Measurements from ENCODE around the gene SPTB. TPM values are rescaled to one million over a fixed set of nuclear protein-coding genes. Genes with fewer than 3 reads are reported as not detected.

The SPTB gene
- total RNA-seq, 2 donors from 2014 or later, result 5.6 to 9.9 TPM

- Histone ChIP-seq H3K4me1 (ENCODE audit: control insufficient read depth in 1 of 2, low read depth in 2 of 2) (peaks cover 0 to 11% of the 10 kb centered on the region in 2 donors), H3K9me3 (no peaks in the 10 kb centered on the region), H3K27ac (no peak overlapping the region), H3K4me3 (no peak overlapping the region), H3K27me3 (replicated peaks; ENCODE audit: insufficient read depth) (no peaks in the 10 kb centered on the region), H3K36me3 (no peaks in the 10 kb centered on the region)
- ATAC-seq (ENCODE audit: insufficient number of reproducible peaks, low FRiP score, low read depth) (no peak), DNase-seq (ENCODE audit: low spot score) (no peak)
- TF ChIP-seq CTCF (IDR thresholded peaks at IDR 0.05), result no peak
Observed at GRCh38 chr14:64790478-64790877, 89.2 kb downstream of the SPTB start.

- H3K27ac ChIP-seq, result no peak overlapping the region
- no peak overlapping the region for H3K4me3 ChIP-seq
- DNase-seq (ENCODE audit: low spot score) (no peak), ATAC-seq (ENCODE audit: insufficient number of reproducible peaks, low FRiP score, low read depth) (no peak)
- H3K27me3 ChIP-seq (replicated peaks; ENCODE audit: insufficient read depth), result no peaks in the 10 kb centered on the region
- H3K4me1 ChIP-seq (ENCODE audit: control insufficient read depth in 1 of 2, low read depth in 2 of 2), result peaks cover 0 to 11% of the 10 kb centered on the region in 2 donors
- TF ChIP-seq CTCF (IDR thresholded peaks at IDR 0.05), result no peak
- no peaks in the 10 kb centered on the region for H3K36me3 ChIP-seq
- no peaks in the 10 kb centered on the region for H3K9me3 ChIP-seq
Observed at GRCh38 chr14:64789696-64790095, 90.0 kb downstream of the SPTB start.

GRCh38 chr14:64788706-64789105 is 91.0 kb downstream of the SPTB start:
- H3K4me3 ChIP-seq, result no peak overlapping the region
- no peaks in the 10 kb centered on the region for H3K9me3 ChIP-seq
- no peak overlapping the region for H3K27ac ChIP-seq
- TF ChIP-seq CTCF (IDR thresholded peaks at IDR 0.05), result no peak
- H3K27me3 ChIP-seq (replicated peaks; ENCODE audit: insufficient read depth), result no peaks in the 10 kb centered on the region
- no peak for DNase-seq (ENCODE audit: low spot score)
- no peak for ATAC-seq (ENCODE audit: insufficient number of reproducible peaks, low FRiP score, low read depth)
- H3K4me1 ChIP-seq (ENCODE audit: control insufficient read depth in 1 of 2, low read depth in 2 of 2), result peaks cover 0 to 11% of the 10 kb centered on the region in 2 donors
- no peaks in the 10 kb centered on the region for H3K36me3 ChIP-seq

- DNase-seq (ENCODE audit: low spot score) (no peak), ATAC-seq (ENCODE audit: insufficient number of reproducible peaks, low FRiP score, low read depth) (no peak)
- Histone ChIP-seq H3K27ac (no peak overlapping the region), H3K4me1 (ENCODE audit: control insufficient read depth in 1 of 2, low read depth in 2 of 2) (peaks cover 0 to 11% of the 10 kb centered on the region in 2 donors), H3K36me3 (no peaks in the 10 kb centered on the region), H3K9me3 (no peaks in the 10 kb centered on the region), H3K4me3 (no peak overlapping the region), H3K27me3 (replicated peaks; ENCODE audit: insufficient read depth) (no peaks in the 10 kb centered on the region)
- no peak for TF ChIP-seq CTCF (IDR thresholded peaks at IDR 0.05)
Observed at GRCh38 chr14:64787619-64788018, 92.1 kb downstream of the SPTB start.

GRCh38 chr14:64786296-64787149 is 93.2 kb downstream of the SPTB start:
- H3K27ac ChIP-seq, result no peak overlapping the region
- no peaks in the 10 kb centered on the region for H3K9me3 ChIP-seq
- H3K36me3 ChIP-seq, result no peaks in the 10 kb centered on the region
- no peaks in the 10 kb centered on the region for H3K27me3 ChIP-seq (replicated peaks; ENCODE audit: insufficient read depth)
- no peak for TF ChIP-seq CTCF (IDR thresholded peaks at IDR 0.05)
- H3K4me1 ChIP-seq (ENCODE audit: control insufficient read depth in 1 of 2, low read depth in 2 of 2), result peaks cover 0 to 11% of the 10 kb centered on the region in 2 donors
- no peak overlapping the region for H3K4me3 ChIP-seq
- DNase-seq (ENCODE audit: low spot score) (no peak), ATAC-seq (ENCODE audit: insufficient number of reproducible peaks, low FRiP score, low read depth) (no peak)

All from thoracic aorta (tissue), 2 donors.